Adrenal gland (tissue), 12 donors: ENCODE measurements around the gene SERPINE1. TPM values are rescaled to one million over a fixed set of nuclear protein-coding genes. Genes with fewer than 3 reads are reported as not detected.
"Not testable (repeated sequence)": the region's sequence is repeated elsewhere in the genome, so short reads cannot be mapped to it uniquely, and the experiment has no call there.

Experiments used
- DNase-seq, 7 donors: peaks; one replicate each; pipeline ENCODE4 v3.0.0-alpha.2; 2019 to 2020
- H3K27ac ChIP-seq, 5 donors: fragments of 200-600 bp; sonication (generic) in 4 of 5; 1 replicate in 3 of 5; 2 replicates in 2 of 5; pipeline versions ENCODE4 v1.5.1 to v1.8.0; 2016 to 2020; ENCODE audit warnings: mild to moderate bottlenecking in 1 of 5
- H3K27me3 ChIP-seq: fragments of 200-600 bp; 2 replicates; pipeline ENCODE4 v1.8.0; 2021
- H3K36me3 ChIP-seq, 2 donors: fragments of 200-600 bp; replicated peaks in 1 of 2; 1 replicate in 1 of 2; 2 replicates in 1 of 2; pipeline versions ENCODE4 v1.5.1 to v1.8.0; 2018 to 2022
- H3K4me1 ChIP-seq, 2 donors: fragments of 200-600 bp; replicated peaks in 1 of 2; 1 replicate in 1 of 2; 2 replicates in 1 of 2; pipeline versions ENCODE4 v1.5.1 to v1.8.0; 2018 to 2021
- H3K4me3 ChIP-seq, 4 donors: fragments of 200-600 bp; sonication (generic) in 3 of 4; one replicate each; pipeline ENCODE4 v1.5.1; 2016 to 2018
- H3K9me3 ChIP-seq, 3 donors: fragments of 200-600 bp; sonication (generic) in 1 of 3; replicated peaks in 1 of 3; 1 replicate in 2 of 3; 2 replicates in 1 of 3; pipeline versions ENCODE4 v1.5.1 to v1.8.0; 2016 to 2021
- CTCF ChIP-seq, 6 experiments: fragments of 450-650 bp in 4 of 6; fragments of 200-600 bp in 2 of 6; sonication (generic) in 1 of 6; IDR thresholded peaks; 1 replicate in 5 of 6; 2 replicates in 1 of 6; pipeline versions ENCODE4 v1.5.1 to v1.8.0; 2016 to 2021; ENCODE audit warnings: antibody characterized with exemption in 6 of 6, mild to moderate bottlenecking in 2 of 6, moderate library complexity in 1 of 6
- POLR2A ChIP-seq, 2 donors: fragments of 450-650 bp; IDR thresholded peaks; one replicate each; pipeline ENCODE4 v1.6.1; 2017; ENCODE audit warnings: antibody characterized with exemption in 2 of 2, mild to moderate bottlenecking in 2 of 2, moderate library complexity in 1 of 2
- WGBS, 4 donors: extraction: QIAGEN DNeasy Blood & Tissue Kit in 2 of 4; methylation state at CpG; one replicate each; pipeline versions ENCODE4 v1.1.5 to v1.1.7; 2013 to 2017; 5-methylcytosine and 5-hydroxymethylcytosine counted together
- intact Hi-C, 2 donors: fragments of 100-400 bp; cut with DNase I; formaldehyde crosslinking; loops; one replicate each; pipeline versions ENCODE4 v1.14.1 to v1.15.0; 2022 to 2023
- polyA plus RNA-seq, 3 donors: library from polyadenylated mRNA; stranded (reverse); fragments of 200-250 nt in 2 of 3; fragments of 350-450 nt in 1 of 3; fragmentation: Illumina TruSeq in 1 of 3; extraction: RNeasy Lipid Tissue Mini Kit (QIAGEN cat#74804) in 1 of 3; gene quantifications; one replicate each; pipeline ENCODE4 v1.2.3, GENCODE V29; 2013 to 2014
- total RNA-seq, 9 donors: library from RNA; depleted of rRNA in 4 of 9; stranded (reverse); fragments of >200 nt in 4 of 9; fragments of 120-200 nt in 1 of 9; fragmentation: NEBNext Ultra II Directional in 1 of 9; extraction: Animal tissue kit (Norgen Biotek cat#: 25700) in 1 of 9; gene quantifications; one replicate each; pipeline versions ENCODE4 v1.1.0 to v1.2.4, GENCODE V29; 2013 to 2023
- donor health status: healthy with polysubstance abuse.
- donor health status: Bipolar disorder and iron deficiency.
- donor health status: DM: yes; HTN: yes; CAD: no.
- donor health status: DM: no; HTN: no; CAD: no.
- donor health status: DM: no; HTN: no; CAD: no.
- donor health status: DM: yes; HTN: yes; CAD: no.

SERPINE1 gene
- total and polyA plus RNA-seq, 12 donors = 4.8 to 118 (median 20.9) TPM

- Histone ChIP-seq H3K4me1 (no peaks in the 10 kb centered on the region), H3K27me3 (no peaks in the 10 kb centered on the region), H3K27ac (peak overlapping the region in 3 of 5 donors; percentile 36 to 79 (median 71)), H3K4me3 (no peak overlapping the region), H3K36me3 (no peaks in the 10 kb centered on the region), H3K9me3 (no peaks in the 10 kb centered on the region)
- TF ChIP-seq POLR2A (IDR thresholded peaks at IDR 0.05) (no peak), CTCF (IDR thresholded peaks at IDR 0.05) (no peak)
- intact Hi-C loops = no loop called here
- peak in 6 of 7 donors; percentile 57 to 81 (median 69) for DNase-seq
- 29 to 56% (median 43%) methylated on average over 10 to 11 of the region's 11 CpGs for WGBS, 4 donors
Measured at GRCh38 chr7:101112233-101112632, 14.7 kb upstream of the SERPINE1 start.

- DNase-seq, H3K27me3 ChIP-seq, intact Hi-C loops, H3K4me3 ChIP-seq, H3K4me1 ChIP-seq, H3K36me3 ChIP-seq, H3K9me3 ChIP-seq: not testable (repeated sequence)
- H3K27ac ChIP-seq = peak overlapping the region in 2 of 5 donors; percentile 71 to 79
- 95 to 99% (median 96%) methylated on average over 7 of the region's 7 CpGs for WGBS, 4 donors
Measured at GRCh38 chr7:101113140-101113539, 13.8 kb upstream of the SERPINE1 start.

GRCh38 chr7:101113836-101114235 is 13.1 kb upstream of the SERPINE1 start:
- TF ChIP-seq POLR2A (IDR thresholded peaks at IDR 0.05) (no peak), CTCF (IDR thresholded peaks at IDR 0.05) (no peak)
- Histone ChIP-seq H3K36me3 (no peaks in the 10 kb centered on the region), H3K4me1 (no peaks in the 10 kb centered on the region), H3K27ac (no peak overlapping the region), H3K27me3 (no peaks in the 10 kb centered on the region), H3K4me3 (no peak overlapping the region), H3K9me3 (no peaks in the 10 kb centered on the region)
- intact Hi-C loops = no loop called here
- 79 to 86% (median 85%) methylated on average over 11 of the region's 11 CpGs for WGBS, 4 donors
- no peak for DNase-seq

- DNase-seq = no peak
- Histone ChIP-seq H3K27ac (no peak overlapping the region), H3K27me3 (no peaks in the 10 kb centered on the region), H3K9me3 (no peaks in the 10 kb centered on the region), H3K4me3 (no peak overlapping the region), H3K36me3 (no peaks in the 10 kb centered on the region), H3K4me1 (no peaks in the 10 kb centered on the region)
- 66 to 76% (median 70%) methylated on average over 4 to 8 of the region's 8 CpGs for WGBS, 4 donors
- no peak for TF ChIP-seq POLR2A (IDR thresholded peaks at IDR 0.05)
- no peak for TF ChIP-seq CTCF (IDR thresholded peaks at IDR 0.05)
- intact Hi-C loops = no loop called here
Measured at GRCh38 chr7:101114492-101114891, 12.4 kb upstream of the SERPINE1 start.

- no peaks in the 10 kb centered on the region for H3K27me3 ChIP-seq
- WGBS, 4 donors = 83 to 98% (median 94%) methylated on average over 3 of the region's 3 CpGs
- no peak for TF ChIP-seq POLR2A (IDR thresholded peaks at IDR 0.05)
- no peak for TF ChIP-seq CTCF (IDR thresholded peaks at IDR 0.05)
- intact Hi-C loops = no loop called here
- H3K4me1 ChIP-seq = no peaks in the 10 kb centered on the region
- H3K36me3 ChIP-seq = no peaks in the 10 kb centered on the region
- DNase-seq = no peak
- H3K27ac ChIP-seq = no peak overlapping the region
- no peak overlapping the region for H3K4me3 ChIP-seq
- no peaks in the 10 kb centered on the region for H3K9me3 ChIP-seq
Measured at GRCh38 chr7:101115215-101115614, 11.7 kb upstream of the SERPINE1 start.
